Activated B cell treated with CpG ODN at 0.5 μM for 24 hours (primary cell): ENCODE measurements around the gene LAMC3. TPM values are rescaled to one million over a fixed set of nuclear protein-coding genes. Genes with fewer than 3 reads are reported as not detected.

Experiments used
- ATAC-seq: fragments of 200-7000 bp; cut with Tn5 transposase; one replicate; pipeline ENCODE4 v1.10.0; 2021; ENCODE audit warnings: low read depth, mild to moderate bottlenecking, moderate library complexity
- CTCF ChIA-PET: fragments of 350-600 bp; sonication (Branson Sonifier 250); formaldehyde crosslinking; loops from one replicate; lab custom pipeline; 2021; ENCODE audit warnings: antibody characterized with exemption; lab: Charles Lee
- POLR2A ChIA-PET: fragments of 350-600 bp; sonication (Branson Sonifier 250); formaldehyde crosslinking; loops from one replicate; lab custom pipeline; 2021; ENCODE audit warnings: antibody characterized with exemption; lab: Charles Lee
- DNase-seq: peaks from one replicate; pipeline ENCODE4 v3.0.0; 2022
- H3K27ac Mint-ChIP-seq: one replicate; pipeline ENCODE4 v1.8.0; 2020; ENCODE audit warnings: mixed read lengths
- H3K27me3 Mint-ChIP-seq: one replicate; pipeline ENCODE4 v1.8.0; 2021; ENCODE audit warnings: mixed read lengths
- H3K36me3 Mint-ChIP-seq: one replicate; pipeline ENCODE4 v1.8.0; 2021; ENCODE audit warnings: low read depth, mixed read lengths
- H3K4me1 Mint-ChIP-seq: one replicate; pipeline ENCODE4 v1.8.0; 2021; ENCODE audit warnings: mixed read lengths
- H3K4me3 Mint-ChIP-seq: one replicate; pipeline ENCODE4 v1.8.0; 2020; ENCODE audit warnings: mild to moderate bottlenecking, mixed read lengths
- H3K9me3 Mint-ChIP-seq: one replicate; pipeline ENCODE4 v1.8.0; 2020; ENCODE audit warnings: mixed read lengths
- intact Hi-C: fragments of 100-400 bp; cut with micrococcal nuclease; formaldehyde crosslinking; loops from one replicate; pipeline ENCODE4 v1.15.1; 2024
- total RNA-seq: library from RNA; stranded (reverse); gene quantifications from 2 replicates; pipeline ENCODE4 v1.2.3, GENCODE V29; 2022
- TF ChIP-seq, protein P1 (sequence below): fragments of 200-600 bp; IDR thresholded peaks from one replicate; pipeline ENCODE4 v1.8.0; 2022; ENCODE audit warnings: antibody characterized with exemption, mild to moderate bottlenecking

The LAMC3 gene
- total RNA-seq, 1 donor from 2014 or later = not detected

DNA sequence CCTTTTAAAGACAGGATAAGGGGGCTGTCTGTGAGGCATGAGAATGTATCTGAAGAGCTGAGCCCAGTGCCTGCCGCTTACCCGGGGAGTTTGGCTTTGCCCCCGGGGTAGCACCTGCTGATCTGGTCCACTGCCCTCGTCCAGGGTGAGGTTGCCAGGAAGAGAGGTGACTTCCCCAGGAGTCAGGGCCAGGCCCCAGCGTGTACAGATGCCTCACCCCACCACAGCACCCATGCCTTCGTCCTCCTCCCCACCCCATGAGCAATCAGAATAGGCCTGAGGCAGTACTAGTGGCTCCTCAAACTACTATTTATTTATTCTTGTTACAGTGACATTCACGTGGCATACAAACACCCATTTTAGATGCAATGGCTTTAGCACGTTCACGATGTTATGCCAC, 71.6 kb downstream of the LAMC3 start:
- no peak overlapping the region for H3K4me3 Mint-ChIP-seq
- TF ChIP-seq, protein P1, sequence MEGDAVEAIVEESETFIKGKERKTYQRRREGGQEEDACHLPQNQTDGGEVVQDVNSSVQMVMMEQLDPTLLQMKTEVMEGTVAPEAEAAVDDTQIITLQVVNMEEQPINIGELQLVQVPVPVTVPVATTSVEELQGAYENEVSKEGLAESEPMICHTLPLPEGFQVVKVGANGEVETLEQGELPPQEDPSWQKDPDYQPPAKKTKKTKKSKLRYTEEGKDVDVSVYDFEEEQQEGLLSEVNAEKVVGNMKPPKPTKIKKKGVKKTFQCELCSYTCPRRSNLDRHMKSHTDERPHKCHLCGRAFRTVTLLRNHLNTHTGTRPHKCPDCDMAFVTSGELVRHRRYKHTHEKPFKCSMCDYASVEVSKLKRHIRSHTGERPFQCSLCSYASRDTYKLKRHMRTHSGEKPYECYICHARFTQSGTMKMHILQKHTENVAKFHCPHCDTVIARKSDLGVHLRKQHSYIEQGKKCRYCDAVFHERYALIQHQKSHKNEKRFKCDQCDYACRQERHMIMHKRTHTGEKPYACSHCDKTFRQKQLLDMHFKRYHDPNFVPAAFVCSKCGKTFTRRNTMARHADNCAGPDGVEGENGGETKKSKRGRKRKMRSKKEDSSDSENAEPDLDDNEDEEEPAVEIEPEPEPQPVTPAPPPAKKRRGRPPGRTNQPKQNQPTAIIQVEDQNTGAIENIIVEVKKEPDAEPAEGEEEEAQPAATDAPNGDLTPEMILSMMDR = no peak
- intact Hi-C loops = no loop called here
- no peaks in the 10 kb centered on the region for H3K4me1 Mint-ChIP-seq
- ChIA-PET POLR2A (no interaction called here), CTCF (no interaction called here)
- no peaks in the 10 kb centered on the region for H3K36me3 Mint-ChIP-seq
- H3K9me3 Mint-ChIP-seq = no peaks in the 10 kb centered on the region
- ATAC-seq (no peak), DNase-seq (no peak)
- H3K27ac Mint-ChIP-seq = no peak overlapping the region
- H3K27me3 Mint-ChIP-seq = no peaks in the 10 kb centered on the region

GRCh38 chr9:131081868-131082267, 72.9 kb downstream of the LAMC3 start:
- CTCF ChIA-PET = no interaction called here
- H3K36me3 Mint-ChIP-seq = no peaks in the 10 kb centered on the region
- intact Hi-C loops = no loop called here
- ATAC-seq (no peak), DNase-seq (no peak)
- POLR2A ChIA-PET = no interaction called here
- H3K4me3 Mint-ChIP-seq = no peak overlapping the region
- no peak overlapping the region for H3K27ac Mint-ChIP-seq
- H3K4me1 Mint-ChIP-seq = no peaks in the 10 kb centered on the region
- no peaks in the 10 kb centered on the region for H3K27me3 Mint-ChIP-seq
- no peaks in the 10 kb centered on the region for H3K9me3 Mint-ChIP-seq
- TF ChIP-seq, protein P1 = no peak

GRCh38 chr9:131082774-131083512, 74.0 kb downstream of the LAMC3 start:
- Mint-ChIP-seq H3K27ac (no peak overlapping the region), H3K4me1 (no peaks in the 10 kb centered on the region), H3K36me3 (no peaks in the 10 kb centered on the region), H3K4me3 (no peak overlapping the region), H3K27me3 (no peaks in the 10 kb centered on the region), H3K9me3 (no peaks in the 10 kb centered on the region)
- ChIA-PET CTCF (interaction anchor here (0.6 kb wide), 1 partner anchor 664 kb away, joined by 3 read pairs; no protein-coding TSS in a partner anchor), POLR2A (no interaction called here)
- TF ChIP-seq, protein P1 = no peak
- intact Hi-C loops = no loop called here
- ATAC-seq (no peak), DNase-seq (no peak)

GRCh38 chr9:131084661-131085369, 75.8 kb downstream of the LAMC3 start:
- ATAC-seq (no peak), DNase-seq (no peak)
- Mint-ChIP-seq H3K4me3 (no peak overlapping the region), H3K27me3 (peaks cover 2% of the 10 kb centered on the region), H3K27ac (no peak overlapping the region), H3K36me3 (no peaks in the 10 kb centered on the region), H3K4me1 (no peaks in the 10 kb centered on the region), H3K9me3 (no peaks in the 10 kb centered on the region)
- POLR2A ChIA-PET = interaction anchor here (0.7 kb wide), 1 partner anchor 1696 kb away, joined by 3 read pairs; no protein-coding TSS in a partner anchor
- CTCF ChIA-PET = no interaction called here
- TF ChIP-seq, protein P1 = no peak
- intact Hi-C loops = no loop called here
